GM10248 (cell line): Measurements from ENCODE around the gene LRFN5.

Experiments
- CTCF ChIA-PET: fragments of 300-600 bp; sonication (Branson Sonifier 250); formaldehyde crosslinking; extraction: SDS; loops from one replicate; lab custom pipeline; 2021; ENCODE audit warnings: antibody characterized with exemption; lab: Yijun Ruan, JAX
- POLR2A ChIA-PET: fragments of 350-650 bp; sonication (Branson Sonifier 250); formaldehyde crosslinking; extraction: SDS; loops from one replicate; lab custom pipeline; 2020; ENCODE audit warnings: antibody characterized with exemption; lab: Yijun Ruan, JAX
- DNase-seq: peaks from one replicate; pipeline ENCODE4 v3.0.0; 2012; ENCODE audit errors: extremely low spot score
- TF ChIP-seq, protein P1 (sequence below): IDR thresholded peaks from 2 replicates; pipeline ENCODE4 v1.5.1; 2012; ENCODE audit warnings: mild to moderate bottlenecking, low read depth; ENCODE audit errors: extremely low read depth, missing control alignments, control extremely low read depth

LRFN5 gene

DNA sequence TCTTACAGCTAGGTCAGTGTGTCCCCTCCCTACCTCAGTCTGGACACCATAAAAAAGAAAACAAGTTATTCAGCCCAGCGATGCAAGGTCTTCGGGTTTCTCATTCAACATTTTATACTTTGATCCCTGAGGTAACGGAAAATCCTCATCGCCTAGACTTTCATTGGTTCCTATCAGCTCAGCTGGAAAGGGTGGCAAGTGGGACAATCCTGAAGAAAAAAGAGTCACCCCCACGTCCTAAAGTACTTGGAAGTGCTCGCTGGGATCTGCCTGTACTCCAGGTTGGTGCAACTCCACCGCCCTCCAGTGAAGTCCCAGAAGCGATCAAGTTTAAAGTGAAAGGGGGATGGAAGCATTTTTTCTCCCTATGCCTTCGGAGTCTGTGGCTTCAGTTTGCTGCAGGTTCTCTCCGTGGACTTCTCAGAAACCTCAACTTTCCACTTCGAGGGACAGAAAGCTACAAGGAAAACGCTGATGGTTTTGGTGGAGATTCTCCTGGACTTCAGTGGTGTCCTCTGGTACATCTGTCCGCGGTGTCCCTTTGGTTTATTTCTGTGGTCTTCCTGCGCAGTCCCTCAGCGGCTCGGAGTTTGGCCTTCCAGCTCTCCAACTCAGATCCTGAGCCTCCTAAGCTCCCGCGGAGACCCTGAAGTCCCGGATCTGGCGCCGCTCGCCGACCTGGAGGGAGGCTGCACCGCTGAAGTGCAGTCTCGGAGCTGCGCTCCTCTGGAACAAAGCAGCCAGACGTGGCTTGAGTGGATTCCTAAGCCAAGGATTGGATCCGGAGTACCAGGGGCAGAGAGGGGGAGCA is 1.8 kb upstream of the LRFN5 start:
- POLR2A ChIA-PET = no interaction called here
- no peak for DNase-seq
- TF ChIP-seq, protein P1, sequence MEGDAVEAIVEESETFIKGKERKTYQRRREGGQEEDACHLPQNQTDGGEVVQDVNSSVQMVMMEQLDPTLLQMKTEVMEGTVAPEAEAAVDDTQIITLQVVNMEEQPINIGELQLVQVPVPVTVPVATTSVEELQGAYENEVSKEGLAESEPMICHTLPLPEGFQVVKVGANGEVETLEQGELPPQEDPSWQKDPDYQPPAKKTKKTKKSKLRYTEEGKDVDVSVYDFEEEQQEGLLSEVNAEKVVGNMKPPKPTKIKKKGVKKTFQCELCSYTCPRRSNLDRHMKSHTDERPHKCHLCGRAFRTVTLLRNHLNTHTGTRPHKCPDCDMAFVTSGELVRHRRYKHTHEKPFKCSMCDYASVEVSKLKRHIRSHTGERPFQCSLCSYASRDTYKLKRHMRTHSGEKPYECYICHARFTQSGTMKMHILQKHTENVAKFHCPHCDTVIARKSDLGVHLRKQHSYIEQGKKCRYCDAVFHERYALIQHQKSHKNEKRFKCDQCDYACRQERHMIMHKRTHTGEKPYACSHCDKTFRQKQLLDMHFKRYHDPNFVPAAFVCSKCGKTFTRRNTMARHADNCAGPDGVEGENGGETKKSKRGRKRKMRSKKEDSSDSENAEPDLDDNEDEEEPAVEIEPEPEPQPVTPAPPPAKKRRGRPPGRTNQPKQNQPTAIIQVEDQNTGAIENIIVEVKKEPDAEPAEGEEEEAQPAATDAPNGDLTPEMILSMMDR = no peak
- CTCF ChIA-PET = interaction anchor here (0.8 kb wide), 1 partner anchor 13 kb away, joined by 3 read pairs; no protein-coding TSS in a partner anchor

DNA sequence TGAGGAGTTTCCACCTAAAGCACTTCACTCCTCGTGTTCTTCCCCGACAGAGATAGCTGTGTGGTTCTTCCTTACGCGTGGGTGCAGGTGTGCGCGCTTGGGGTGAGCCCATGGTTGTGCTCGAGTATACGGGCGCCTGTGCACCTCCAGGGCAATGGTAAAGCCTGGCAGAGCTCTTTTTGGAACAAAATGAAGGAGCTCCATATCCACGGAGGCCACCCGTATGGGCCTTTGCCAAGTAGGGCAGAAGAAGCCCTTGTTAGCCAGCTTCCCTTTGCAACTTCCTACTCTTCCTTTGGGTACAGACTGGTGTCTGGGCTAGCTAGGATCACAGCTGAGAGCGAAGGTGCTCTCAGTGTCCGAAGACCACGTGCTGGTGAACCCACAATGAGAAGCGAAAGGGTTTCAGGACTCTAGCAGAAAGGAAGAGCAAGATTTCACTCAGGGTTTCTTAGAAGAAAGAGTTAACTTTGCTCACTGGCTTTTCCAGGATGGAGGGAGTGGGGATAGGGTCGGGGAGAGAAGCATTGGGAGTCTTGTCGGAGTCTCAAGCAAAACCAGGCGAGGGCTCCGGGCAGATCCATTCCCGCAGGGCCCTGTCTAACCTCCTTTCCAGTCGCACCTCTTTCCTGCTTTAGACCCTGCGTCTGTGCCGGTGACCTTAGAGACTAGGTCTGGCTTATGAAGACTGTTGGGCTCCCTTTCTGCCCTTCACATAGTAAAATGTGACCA is 960 bp upstream of the LRFN5 start:
- POLR2A ChIA-PET = no interaction called here
- TF ChIP-seq, protein P1 = no peak
- no peak for DNase-seq
- CTCF ChIA-PET = interaction anchor here (0.8 kb wide), 1 partner anchor 13 kb away, joined by 3 read pairs; no protein-coding TSS in a partner anchor

DNA sequence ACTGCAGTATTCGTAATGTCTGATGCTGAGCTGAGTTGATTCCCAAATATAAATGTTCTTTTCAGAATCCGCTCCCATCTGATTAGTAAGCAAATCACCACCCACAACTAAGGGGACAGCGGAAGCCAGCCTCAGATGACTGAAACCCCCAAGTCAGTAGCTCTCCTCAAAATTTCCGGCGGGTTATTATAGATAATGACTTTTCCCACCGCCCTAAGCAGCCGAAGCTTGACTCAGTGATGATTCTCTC is 469 bp upstream of the LRFN5 start:
- TF ChIP-seq, protein P1 = no peak
- CTCF ChIA-PET = no interaction called here
- no peak for DNase-seq
- POLR2A ChIA-PET = no interaction called here

DNA sequence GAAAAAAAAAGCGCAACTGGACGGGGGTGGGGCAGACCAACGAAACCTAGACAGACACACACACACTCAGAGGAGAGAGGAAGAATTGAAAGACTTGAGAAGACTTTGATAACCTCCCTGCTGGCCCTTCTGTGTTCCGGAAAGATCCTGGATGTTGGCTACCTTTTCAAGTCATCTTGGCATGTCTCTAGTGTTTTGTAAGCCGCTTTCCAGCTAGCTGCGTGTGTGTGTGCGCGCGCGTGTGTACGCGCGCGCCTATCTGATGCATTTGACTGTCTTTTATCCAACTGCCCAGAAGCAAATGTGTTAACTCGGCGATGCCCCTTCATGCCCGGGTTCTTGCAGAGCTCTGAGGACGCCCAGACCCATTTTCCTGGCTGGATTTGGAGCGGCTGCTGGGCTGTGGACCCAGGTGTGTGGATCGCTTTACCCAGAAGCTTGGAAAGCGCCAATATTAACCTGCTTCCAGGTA is 664 bp downstream of the LRFN5 start:
- TF ChIP-seq, protein P1 = no peak
- CTCF ChIA-PET = no interaction called here
- POLR2A ChIA-PET = no interaction called here

DNA sequence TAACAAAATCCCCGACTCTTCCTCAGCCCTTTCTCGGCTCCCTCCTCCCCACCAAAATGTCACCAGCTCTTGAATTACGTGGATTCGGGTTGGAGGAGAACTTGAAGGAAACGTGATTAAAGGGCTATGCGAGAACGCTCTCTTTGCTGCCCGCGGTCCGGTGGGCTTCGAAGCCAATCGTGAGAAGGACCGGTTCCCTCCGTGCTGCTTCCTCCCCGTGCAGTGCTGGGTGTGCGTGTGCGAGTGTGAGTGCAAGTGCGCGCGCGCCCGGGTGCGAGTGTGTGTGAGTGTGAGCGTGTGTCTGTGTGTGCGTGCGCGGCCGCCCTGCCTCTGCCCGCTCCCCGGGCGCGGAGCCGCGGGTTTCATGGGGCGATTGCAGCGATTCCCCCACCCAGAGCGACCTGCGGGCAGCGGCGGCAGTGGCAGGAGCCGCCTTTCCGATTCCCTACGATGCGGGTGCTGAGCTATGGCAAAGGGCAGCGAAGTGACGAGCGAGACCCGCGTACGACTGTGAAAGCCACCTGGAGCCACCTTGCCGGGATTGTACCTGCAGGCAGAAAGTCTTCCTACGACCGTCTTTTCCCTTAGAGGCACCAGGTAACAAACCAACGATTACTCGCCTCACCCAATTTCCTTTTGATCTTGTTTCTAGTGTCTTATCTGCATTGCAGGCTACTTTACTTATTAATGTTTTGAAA is 1.4 kb downstream of the LRFN5 start:
- TF ChIP-seq, protein P1 = no peak
- POLR2A ChIA-PET = no interaction called here
- DNase-seq = no peak
- CTCF ChIA-PET = no interaction called here

More for the DNA sequence above, 664 bp downstream of the LRFN5 start:
- no peak for DNase-seq

DNA sequence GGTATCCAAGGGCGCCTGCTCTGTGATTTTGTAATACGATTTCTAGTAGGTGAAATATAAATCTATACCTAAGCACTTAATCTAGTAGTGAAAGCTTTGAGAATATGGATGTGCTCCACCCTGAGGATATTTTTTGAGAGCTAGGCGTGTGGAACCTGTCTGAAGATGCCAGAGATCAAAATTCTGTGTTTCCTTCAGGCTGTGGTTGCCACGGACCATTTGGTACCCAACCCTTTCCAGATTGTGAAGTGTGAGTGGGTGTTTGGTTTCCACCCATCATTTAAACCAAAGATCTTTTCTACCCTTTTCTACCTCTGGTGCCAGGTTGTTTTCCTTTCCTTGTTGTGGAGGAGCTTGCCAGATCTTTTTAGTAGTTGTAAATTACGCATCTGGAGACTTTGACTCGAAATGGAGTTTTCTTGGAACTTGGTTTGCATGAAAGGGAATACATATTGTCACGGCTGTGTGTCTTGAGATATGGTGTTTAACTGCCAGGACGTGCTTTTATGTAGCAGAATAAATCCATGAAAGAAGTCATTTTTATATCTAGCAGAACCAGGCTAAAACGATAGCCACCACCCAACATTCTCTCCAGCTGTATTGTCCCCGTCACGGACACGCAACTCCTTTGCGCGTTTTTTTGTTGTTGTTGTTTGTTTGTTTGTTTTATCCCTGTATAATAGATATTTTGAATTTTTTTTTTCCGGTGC is 2.2 kb downstream of the LRFN5 start:
- POLR2A ChIA-PET = no interaction called here
- no peak for DNase-seq
- CTCF ChIA-PET = interaction anchor here (1.3 kb wide), 1 partner anchor 8 kb away, joined by 3 read pairs; no protein-coding TSS in a partner anchor
- TF ChIP-seq, protein P1 = no peak
